Neuronal stem cell (in vitro differentiated cells): ENCODE results near the gene C1GALT1.
"Not testable (repeated sequence)": the region's sequence is repeated elsewhere in the genome, so short reads cannot be mapped to it uniquely, and the experiment has no call there.

ENCODE experiments used
- DNase-seq: peaks from one replicate; pipeline ENCODE4 v3.0.0-alpha.2; 2013; ENCODE audit warnings: low spot score
- H2AFZ ChIP-seq: one replicate; pipeline ENCODE4 v1.6.1; 2013; ENCODE audit warnings: mild to moderate bottlenecking, low read length, inconsistent platforms
- H2AK5ac ChIP-seq: 2 replicates; pipeline ENCODE4 v1.6.1; 2013; ENCODE audit warnings: low read depth, mild to moderate bottlenecking, inconsistent platforms, low read length, moderate library complexity, mixed read lengths
- H2BK120ac ChIP-seq: 2 replicates; pipeline ENCODE4 v1.6.1; 2013; ENCODE audit warnings: low read depth, mild to moderate bottlenecking, inconsistent platforms, low read length, moderate library complexity, mixed read lengths
- H2BK12ac ChIP-seq: one replicate; pipeline ENCODE4 v1.6.1; 2013; ENCODE audit warnings: low read length, inconsistent platforms
- H2BK15ac ChIP-seq: 2 replicates; pipeline ENCODE4 v1.6.1; 2013; ENCODE audit warnings: mild to moderate bottlenecking, low read length, inconsistent platforms, mixed read lengths
- H2BK5ac ChIP-seq: one replicate; pipeline ENCODE4 v1.6.1; 2013; ENCODE audit warnings: inconsistent platforms, mild to moderate bottlenecking, low read length, moderate library complexity
- H3K14ac ChIP-seq: one replicate; pipeline ENCODE4 v1.6.1; 2013; ENCODE audit warnings: low read length, inconsistent platforms
- H3K18ac ChIP-seq: 2 replicates; pipeline ENCODE4 v1.6.1; 2013; ENCODE audit warnings: low read length, inconsistent platforms
- H3K23ac ChIP-seq: 2 replicates; pipeline ENCODE4 v1.6.1; 2013; ENCODE audit warnings: low read depth, mild to moderate bottlenecking, mixed read lengths, low read length, inconsistent platforms; ENCODE audit not compliant: poor library complexity
- H3K27ac ChIP-seq: replicated peaks from 3 replicates; pipeline ENCODE4 v1.5.1; 2013; ENCODE audit warnings: low read length, inconsistent platforms
- H3K27me3 ChIP-seq, 3 experiments: 2 replicates each; pipeline ENCODE4 v1.6.1; 2013; ENCODE audit warnings: low read length in 3 of 3, mild to moderate bottlenecking in 2 of 3, inconsistent platforms in 1 of 3, low read depth in 1 of 3, mixed read lengths in 1 of 3, moderate library complexity in 1 of 3; ENCODE audit not compliant: control insufficient read depth in 3 of 3, insufficient read depth in 3 of 3
- H3K36me3 ChIP-seq, 2 donors: replicated peaks in 1 of 2; 2 replicates each; pipeline ENCODE4 v1.6.1; 2013; ENCODE audit warnings: low read length in 2 of 2; ENCODE audit not compliant: control insufficient read depth in 2 of 2, insufficient read depth in 2 of 2
- H3K4ac ChIP-seq: 2 replicates; pipeline ENCODE4 v1.6.1; 2013; ENCODE audit warnings: inconsistent platforms, mild to moderate bottlenecking, low read length, moderate library complexity
- H3K4me1 ChIP-seq, 2 donors: 1 replicate in 1 of 2; 2 replicates in 1 of 2; pipeline ENCODE4 v1.6.1; 2013; ENCODE audit warnings: low read length in 2 of 2, low read depth in 1 of 2; ENCODE audit not compliant: control insufficient read depth in 2 of 2, insufficient read depth in 1 of 2
- H3K4me2 ChIP-seq: one replicate; pipeline ENCODE4 v1.6.1; 2013; ENCODE audit warnings: mild to moderate bottlenecking, low read length, inconsistent platforms; ENCODE audit not compliant: insufficient read depth, poor library complexity, severe bottlenecking
- H3K4me3 ChIP-seq, 2 donors: 2 replicates each; pipeline ENCODE4 v1.5.1; 2013; ENCODE audit warnings: low read length in 2 of 2, mild to moderate bottlenecking in 2 of 2, inconsistent platforms in 1 of 2, moderate library complexity in 1 of 2
- H3K79me1 ChIP-seq: one replicate; pipeline ENCODE4 v1.6.1; 2013; ENCODE audit warnings: low read depth, mild to moderate bottlenecking, inconsistent platforms, low read length, moderate library complexity
- H3K9ac ChIP-seq: one replicate; pipeline ENCODE4 v1.6.1; 2013; ENCODE audit warnings: mild to moderate bottlenecking, low read depth, low read length, inconsistent platforms; ENCODE audit not compliant: poor library complexity
- H3K9me3 ChIP-seq, 2 donors: replicated peaks in 1 of 2; 2 replicates each; pipeline versions ENCODE3 to v1.6.1; 2013; ENCODE audit warnings: low read length in 2 of 2, mild to moderate bottlenecking in 2 of 2, inconsistent platforms in 1 of 2, low read depth in 1 of 2, mixed read lengths in 1 of 2, moderate library complexity in 1 of 2; ENCODE audit not compliant: control insufficient read depth in 2 of 2, insufficient read depth in 1 of 2
- H4K8ac ChIP-seq: one replicate; pipeline ENCODE4 v1.6.1; 2013; ENCODE audit warnings: low read depth, mild to moderate bottlenecking, inconsistent platforms, low read length, moderate library complexity
- H4K91ac ChIP-seq: one replicate; pipeline ENCODE4 v1.6.1; 2013; ENCODE audit warnings: low read length, low read depth, mild to moderate bottlenecking, inconsistent platforms; ENCODE audit not compliant: poor library complexity
- WGBS, 2 donors: extraction: QIAGEN DNeasy Blood & Tissue Kit; methylation state at CpG; one replicate each; pipeline ENCODE4 v1.1.7; 2013; ENCODE audit warnings: missing lambda C conversion rate in 2 of 2, mixed read lengths in 1 of 2; ENCODE audit not compliant: insufficient read length in 2 of 2, insufficient replicate concordance in 1 of 2; ENCODE audit errors: extremely low coverage in 2 of 2; 5-methylcytosine and 5-hydroxymethylcytosine counted together

Gene C1GALT1

GRCh38 chr7:7200255-7200654 is 17.9 kb downstream of the C1GALT1 start:
- not testable (repeated sequence) for H2BK120ac ChIP-seq, H3K4me3 ChIP-seq, H3K4ac ChIP-seq, DNase-seq, H3K9me3 ChIP-seq, H3K9ac ChIP-seq, H4K8ac ChIP-seq, H2AFZ ChIP-seq, H3K4me2 ChIP-seq, H4K91ac ChIP-seq, H3K4me1 ChIP-seq, H3K79me1 ChIP-seq, H2BK15ac ChIP-seq, H2BK5ac ChIP-seq, H3K14ac ChIP-seq, H3K27me3 ChIP-seq, H2AK5ac ChIP-seq, H3K18ac ChIP-seq, H3K27ac ChIP-seq, H3K36me3 ChIP-seq, H2BK12ac ChIP-seq, H3K23ac ChIP-seq
- WGBS, 2 donors = no CpG with 5 or more reads among the region's 3 CpGs

GRCh38 chr7:7201578-7202374 is 19.4 kb downstream of the C1GALT1 start:
- Histone ChIP-seq H4K91ac (no peak overlapping the region), H3K9ac (no peak overlapping the region), H2BK15ac (no peak overlapping the region), H2AK5ac (no peak overlapping the region), H2BK12ac (no peak overlapping the region), H3K79me1 (peaks cover 4% of the 10 kb centered on the region), H3K14ac (no peak overlapping the region), H3K4me1 (peaks cover 0 to 3% of the 10 kb centered on the region in 2 donors), H3K4me2 (no peak overlapping the region), H2BK120ac (no peak overlapping the region), H3K27me3 (no peaks in the 10 kb centered on the region), H3K27ac (no peak overlapping the region), H3K23ac (no peak overlapping the region), H3K4me3 (no peak overlapping the region), H3K9me3 (peaks cover 1 to 7% of the 10 kb centered on the region in 2 donors), H3K36me3 (no peaks in the 10 kb centered on the region), H3K18ac (peak overlapping the region; percentile 24), H2BK5ac (no peak overlapping the region), H4K8ac (no peak overlapping the region), H3K4ac (no peak overlapping the region), H2AFZ (no peak overlapping the region)
- no peak for DNase-seq
- WGBS, 2 donors = no CpG with 5 or more reads among the region's 15 CpGs

GRCh38 chr7:7202375-7202720 is 20.0 kb downstream of the C1GALT1 start:
- Histone ChIP-seq H3K23ac (no peak overlapping the region), H3K14ac (no peak overlapping the region), H3K27ac (no peak overlapping the region), H4K91ac (no peak overlapping the region), H3K79me1 (peaks cover 4% of the 10 kb centered on the region), H3K9ac (no peak overlapping the region), H4K8ac (no peak overlapping the region), H3K4me3 (no peak overlapping the region), H3K27me3 (no peaks in the 10 kb centered on the region), H2BK12ac (no peak overlapping the region), H3K36me3 (no peaks in the 10 kb centered on the region), H3K4ac (no peak overlapping the region), H2BK5ac (no peak overlapping the region), H2BK15ac (no peak overlapping the region), H2AK5ac (no peak overlapping the region), H2AFZ (no peak overlapping the region), H3K18ac (no peak overlapping the region), H3K9me3 (peaks cover 1 to 7% of the 10 kb centered on the region in 2 donors), H3K4me2 (no peak overlapping the region), H2BK120ac (no peak overlapping the region), H3K4me1 (peaks cover 0 to 3% of the 10 kb centered on the region in 2 donors)
- WGBS, 2 donors = no CpG with 5 or more reads among the region's 1 CpG
- no peak for DNase-seq

DNA sequence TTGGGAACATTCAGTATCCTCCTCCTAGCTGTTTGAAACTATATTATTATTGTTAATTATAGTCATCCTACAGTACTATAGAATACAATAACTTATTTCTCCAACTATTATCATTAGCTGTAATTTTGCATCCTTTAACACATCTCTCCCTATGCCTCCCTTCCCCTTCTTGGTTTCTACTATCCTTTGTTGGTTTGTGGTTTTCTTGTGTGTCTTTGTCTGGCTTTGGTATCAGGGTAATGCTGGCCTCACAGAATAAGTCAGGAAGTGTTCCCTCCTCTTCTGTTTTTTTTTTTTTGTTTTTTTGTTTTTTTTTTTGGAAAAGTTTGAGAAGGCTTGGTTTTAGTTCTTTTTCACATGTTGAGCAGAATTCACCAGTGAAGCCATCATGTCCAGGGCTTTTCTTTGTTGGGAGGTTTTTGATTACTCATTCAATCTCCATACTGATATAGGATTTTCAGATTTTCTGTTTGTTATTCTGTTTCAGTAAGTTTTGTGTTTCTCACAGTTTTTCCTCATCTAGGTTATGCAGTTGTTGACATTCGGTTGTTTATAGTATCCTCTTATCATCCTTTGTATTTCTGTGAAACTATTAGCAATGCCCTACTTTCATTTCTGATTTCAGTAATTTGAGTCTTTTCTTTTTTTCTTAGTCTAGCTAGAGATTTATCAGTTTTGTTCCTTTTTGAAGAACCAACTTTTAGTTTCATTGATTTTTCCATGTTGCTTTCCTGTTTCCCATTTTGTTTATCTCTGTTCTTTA is 21.6 kb downstream of the C1GALT1 start:
- Histone ChIP-seq H3K27me3 (no peaks in the 10 kb centered on the region), H2BK5ac (no peak overlapping the region), H3K23ac (no peak overlapping the region), H2AFZ (no peak overlapping the region), H3K4me2 (no peak overlapping the region), H3K4ac (no peak overlapping the region), H2BK15ac (no peak overlapping the region), H2BK12ac (no peak overlapping the region), H3K36me3 (no peaks in the 10 kb centered on the region), H3K27ac (no peak overlapping the region), H3K4me1 (peaks cover 0 to 6% of the 10 kb centered on the region in 2 donors), H2AK5ac (no peak overlapping the region), H3K9ac (no peak overlapping the region), H4K91ac (no peak overlapping the region), H2BK120ac (no peak overlapping the region), H4K8ac (no peak overlapping the region), H3K14ac (no peak overlapping the region), H3K79me1 (peaks cover 4% of the 10 kb centered on the region), H3K4me3 (no peak overlapping the region), H3K9me3 (peaks cover 1 to 7% of the 10 kb centered on the region in 2 donors), H3K18ac (no peak overlapping the region)
- WGBS, 2 donors = no CpG with 5 or more reads among the region's 1 CpG
- no peak for DNase-seq
